Choroid plexus epithelial cell (primary cell): Measurements from ENCODE around the gene FGGY.

Source experiments
- DNase-seq: peaks from one replicate; pipeline ENCODE4 v3.0.0-alpha.2; 2010; ENCODE audit warnings: low read depth
- H3K4me3 ChIP-seq: 2 replicates; pipeline ENCODE4 v1.5.1; 2011; ENCODE audit warnings: low read depth, mild to moderate bottlenecking, control low read depth, low read length, moderate library complexity
- CTCF ChIP-seq: conservative IDR thresholded peaks from 2 replicates; pipeline ENCODE4 v1.5.1; 2011; ENCODE audit warnings: low read depth, mild to moderate bottlenecking, control low read depth, inconsistent platforms, low read length, moderate library complexity

Gene FGGY

GRCh38 chr1:59271561-59272260 is 25.2 kb upstream of the FGGY start:
- no peak overlapping the region for H3K4me3 ChIP-seq
- DNase-seq: no peak
- TF ChIP-seq CTCF: no peak

- H3K4me3 ChIP-seq: no peak overlapping the region
- no peak for TF ChIP-seq CTCF
- DNase-seq: peak; percentile 23
These were observed 24.4 kb upstream of the FGGY start for GRCh38 chr1:59272507-59272906.

- no peak for DNase-seq
- H3K4me3 ChIP-seq: no peak overlapping the region
- no peak for TF ChIP-seq CTCF
These were observed 20.4 kb upstream of the FGGY start for GRCh38 chr1:59276439-59276851.

GRCh38 chr1:59278780-59279354 is 18.0 kb upstream of the FGGY start:
- H3K4me3 ChIP-seq: no peak overlapping the region
- no peak for DNase-seq
- no peak for TF ChIP-seq CTCF

- no peak for DNase-seq
- H3K4me3 ChIP-seq: no peak overlapping the region
- no peak for TF ChIP-seq CTCF
These were observed 17.2 kb upstream of the FGGY start for GRCh38 chr1:59279645-59280044.

- DNase-seq: no peak
- H3K4me3 ChIP-seq: no peak overlapping the region
- TF ChIP-seq CTCF: no peak
These were observed 13.9 kb upstream of the FGGY start for GRCh38 chr1:59282951-59283350.

- no peak for DNase-seq
- H3K4me3 ChIP-seq: no peak overlapping the region
- no peak for TF ChIP-seq CTCF
These were observed 11.2 kb upstream of the FGGY start for GRCh38 chr1:59285691-59286090.
